ENCODE data around the gene CDX2.

CDX2 gene

GRCh38 chr13:27927444-27928352 lies 41.4 kb downstream of the CDX2 start:
- H3K79me2 ChIP-seq (ENCODE audit: low read length), result no peaks in the 10 kb centered on the region
- no peak for TF ChIP-seq EZH2phosphoT487 (IDR thresholded peaks at IDR 0.05; ENCODE audit: low read depth)
- TF ChIP-seq, protein P1, sequence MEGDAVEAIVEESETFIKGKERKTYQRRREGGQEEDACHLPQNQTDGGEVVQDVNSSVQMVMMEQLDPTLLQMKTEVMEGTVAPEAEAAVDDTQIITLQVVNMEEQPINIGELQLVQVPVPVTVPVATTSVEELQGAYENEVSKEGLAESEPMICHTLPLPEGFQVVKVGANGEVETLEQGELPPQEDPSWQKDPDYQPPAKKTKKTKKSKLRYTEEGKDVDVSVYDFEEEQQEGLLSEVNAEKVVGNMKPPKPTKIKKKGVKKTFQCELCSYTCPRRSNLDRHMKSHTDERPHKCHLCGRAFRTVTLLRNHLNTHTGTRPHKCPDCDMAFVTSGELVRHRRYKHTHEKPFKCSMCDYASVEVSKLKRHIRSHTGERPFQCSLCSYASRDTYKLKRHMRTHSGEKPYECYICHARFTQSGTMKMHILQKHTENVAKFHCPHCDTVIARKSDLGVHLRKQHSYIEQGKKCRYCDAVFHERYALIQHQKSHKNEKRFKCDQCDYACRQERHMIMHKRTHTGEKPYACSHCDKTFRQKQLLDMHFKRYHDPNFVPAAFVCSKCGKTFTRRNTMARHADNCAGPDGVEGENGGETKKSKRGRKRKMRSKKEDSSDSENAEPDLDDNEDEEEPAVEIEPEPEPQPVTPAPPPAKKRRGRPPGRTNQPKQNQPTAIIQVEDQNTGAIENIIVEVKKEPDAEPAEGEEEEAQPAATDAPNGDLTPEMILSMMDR (IDR thresholded peaks at IDR 0.05; ENCODE audit: low read depth, low read length), result no peak
- H3K36me3 ChIP-seq (replicated peaks; ENCODE audit: low read depth, low read length), result no peaks in the 10 kb centered on the region
- no peaks in the 10 kb centered on the region; the same call in 1 of the 2 replicates for H3K27me3 ChIP-seq (ENCODE audit: low read depth, low read length)
- no peak overlapping the region for H3K4me2 ChIP-seq (ENCODE audit: low read length)
- H3K4me3 ChIP-seq (ENCODE audit: low read length), result no peak overlapping the region
- no peaks in the 10 kb centered on the region for H3K9me3 ChIP-seq (ENCODE audit: insufficient read depth, low read length)
- H4K20me1 ChIP-seq (ENCODE audit: insufficient read depth, low read length), result no peaks in the 10 kb centered on the region
- H3K4me1 ChIP-seq (ENCODE audit: low read length), result no peaks in the 10 kb centered on the region
- no peak overlapping the region for H3K27ac ChIP-seq (ENCODE audit: low read length)
- H2AFZ ChIP-seq (ENCODE audit: low read depth, low read length), result no peak overlapping the region
- H3K9ac ChIP-seq (ENCODE audit: low read length), result no peak overlapping the region

- Histone ChIP-seq H4K20me1 (ENCODE audit: insufficient read depth, low read length) (no peaks in the 10 kb centered on the region), H3K27me3 (ENCODE audit: low read depth, low read length) (no peaks in the 10 kb centered on the region; the same call in 1 of the 2 replicates), H3K4me3 (ENCODE audit: low read length) (no peak overlapping the region), H3K4me1 (ENCODE audit: low read length) (no peaks in the 10 kb centered on the region), H3K79me2 (ENCODE audit: low read length) (no peaks in the 10 kb centered on the region), H2AFZ (ENCODE audit: low read depth, low read length) (no peak overlapping the region), H3K9me3 (ENCODE audit: insufficient read depth, low read length) (no peaks in the 10 kb centered on the region), H3K27ac (ENCODE audit: low read length) (no peak overlapping the region), H3K4me2 (ENCODE audit: low read length) (no peak overlapping the region), H3K9ac (ENCODE audit: low read length) (no peak overlapping the region), H3K36me3 (replicated peaks; ENCODE audit: low read depth, low read length) (no peaks in the 10 kb centered on the region)
- TF ChIP-seq, protein P1 (IDR thresholded peaks at IDR 0.05; ENCODE audit: low read depth, low read length), result no peak
- no peak for TF ChIP-seq EZH2phosphoT487 (IDR thresholded peaks at IDR 0.05; ENCODE audit: low read depth)
These were observed 42.3 kb downstream of the CDX2 start for GRCh38 chr13:27926644-27927434.

GRCh38 chr13:27925220-27925991 lies 43.7 kb downstream of the CDX2 start:
- Histone ChIP-seq H3K9ac (ENCODE audit: low read length) (no peak overlapping the region), H4K20me1 (ENCODE audit: insufficient read depth, low read length) (no peaks in the 10 kb centered on the region), H3K79me2 (ENCODE audit: low read length) (no peaks in the 10 kb centered on the region), H3K9me3 (ENCODE audit: insufficient read depth, low read length) (no peaks in the 10 kb centered on the region; the same call in 1 of the 2 replicates), H3K4me1 (ENCODE audit: low read length) (no peaks in the 10 kb centered on the region), H3K4me2 (ENCODE audit: low read length) (no peak overlapping the region), H2AFZ (ENCODE audit: low read depth, low read length) (no peak overlapping the region; the same call in 1 of the 2 replicates), H3K36me3 (replicated peaks; ENCODE audit: low read depth, low read length) (no peaks in the 10 kb centered on the region), H3K27ac (ENCODE audit: low read length) (no peak overlapping the region), H3K4me3 (ENCODE audit: low read length) (no peak overlapping the region), H3K27me3 (ENCODE audit: low read depth, low read length) (no peaks in the 10 kb centered on the region; the same call in 1 of the 2 replicates)
- no peak for TF ChIP-seq EZH2phosphoT487 (IDR thresholded peaks at IDR 0.05; ENCODE audit: low read depth)
- TF ChIP-seq, protein P1 (IDR thresholded peaks at IDR 0.05; ENCODE audit: low read depth, low read length), result no peak

Data from OCI-LY3 (cell line).